ENCODE measurements around the gene NDUFAF8.

The NDUFAF8 gene

GRCh38 chr17:81200695-81201580 lies 38.2 kb upstream of the NDUFAF8 start:
- peak; percentile 12 to 63 for DNase-seq

- DNase-seq = no peak
These were observed 36.8 kb upstream of the NDUFAF8 start for GRCh38 chr17:81202318-81202717.

GRCh38 chr17:81203136-81203535 lies 36.0 kb upstream of the NDUFAF8 start:
- no peak for DNase-seq

- DNase-seq = no peak
These were observed 34.5 kb upstream of the NDUFAF8 start for GRCh38 chr17:81204578-81204977.

GRCh38 chr17:81206166-81206565 lies 33.0 kb upstream of the NDUFAF8 start:
- no peak for DNase-seq

- DNase-seq = no peak
These were observed 32.5 kb upstream of the NDUFAF8 start for GRCh38 chr17:81206657-81207056.

- DNase-seq = no peak
These were observed 31.2 kb upstream of the NDUFAF8 start for GRCh38 chr17:81207610-81208581.

GRCh38 chr17:81208651-81209050 lies 30.5 kb upstream of the NDUFAF8 start:
- no peak for DNase-seq

GRCh38 chr17:81209141-81209540 lies 30.0 kb upstream of the NDUFAF8 start:
- DNase-seq = no peak

- DNase-seq = no peak
These were observed 28.7 kb upstream of the NDUFAF8 start for GRCh38 chr17:81210466-81210865.

- DNase-seq = no peak
These were observed 28.2 kb upstream of the NDUFAF8 start for GRCh38 chr17:81210868-81211267.

- DNase-seq = no peak
These were observed 26.8 kb upstream of the NDUFAF8 start for GRCh38 chr17:81212365-81212764.

GRCh38 chr17:81213978-81214377 lies 25.1 kb upstream of the NDUFAF8 start:
- DNase-seq = no peak

- no peak for DNase-seq
These were observed 21.6 kb upstream of the NDUFAF8 start for GRCh38 chr17:81217491-81217890.

- no peak for DNase-seq
These were observed 20.7 kb upstream of the NDUFAF8 start for GRCh38 chr17:81218459-81218858.

- no peak for DNase-seq
These were observed 20.1 kb upstream of the NDUFAF8 start for GRCh38 chr17:81218991-81219390.

GRCh38 chr17:81219476-81220180 lies 19.5 kb upstream of the NDUFAF8 start:
- DNase-seq = no peak

GRCh38 chr17:81221371-81221841 lies 17.7 kb upstream of the NDUFAF8 start:
- no peak for DNase-seq

GRCh38 chr17:81221842-81222619 lies 17.1 kb upstream of the NDUFAF8 start:
- DNase-seq = no peak

GRCh38 chr17:81222620-81222905 lies 16.6 kb upstream of the NDUFAF8 start:
- DNase-seq = no peak

- DNase-seq = peak; percentile 93 to 99
These were observed 16.0 kb upstream of the NDUFAF8 start, which contains the start of gene CEP131 for GRCh38 chr17:81222906-81223761. Gene CEP131 (minus strand): TSS chr17:81222965. CDS start chr17:81220056, 2,909 bp downstream.
